ENCODE data around the gene TBC1D19.
"Not testable (repeated sequence)": the region's sequence is repeated elsewhere in the genome, so short reads cannot be mapped to it uniquely, and the experiment has no call there.

Gene TBC1D19

GRCh38 chr4:26663888-26664287 is 80.0 kb downstream of the TBC1D19 start:
- TF ChIP-seq CTCF (IDR thresholded peaks at IDR 0.05; ENCODE audit: control insufficient read depth, extremely low read depth, insufficient read depth), result no peak
- peak; percentile 27 for DNase-seq (ENCODE audit: low read depth)
- no peak overlapping the region for H3K4me3 ChIP-seq (ENCODE audit: low read depth, low read length)

GRCh38 chr4:26670903-26671537 is 87.1 kb downstream of the TBC1D19 start:
- TF ChIP-seq CTCF (IDR thresholded peaks at IDR 0.05; ENCODE audit: control insufficient read depth, extremely low read depth, insufficient read depth), result no peak
- no peak for DNase-seq (ENCODE audit: low read depth)
- no peak overlapping the region for H3K4me3 ChIP-seq (ENCODE audit: low read depth, low read length)

GRCh38 chr4:26679040-26679695 is 95.3 kb downstream of the TBC1D19 start:
- not testable (repeated sequence) for H3K4me3 ChIP-seq (ENCODE audit: low read depth, low read length); DNase-seq (ENCODE audit: low read depth)

GRCh38 chr4:26682436-26682835 is 98.6 kb downstream of the TBC1D19 start:
- no peak overlapping the region for H3K4me3 ChIP-seq (ENCODE audit: low read depth, low read length)
- TF ChIP-seq CTCF (IDR thresholded peaks at IDR 0.05; ENCODE audit: control insufficient read depth, extremely low read depth, insufficient read depth), result no peak
- no peak for DNase-seq (ENCODE audit: low read depth)

- no peak for TF ChIP-seq CTCF (IDR thresholded peaks at IDR 0.05; ENCODE audit: control insufficient read depth, extremely low read depth, insufficient read depth)
- no peak for DNase-seq (ENCODE audit: low read depth)
- no peak overlapping the region for H3K4me3 ChIP-seq (ENCODE audit: low read depth, low read length)
Observed at GRCh38 chr4:26685250-26685649, 101.4 kb downstream of the TBC1D19 start.

GRCh38 chr4:26687728-26688127 is 103.8 kb downstream of the TBC1D19 start:
- TF ChIP-seq CTCF (IDR thresholded peaks at IDR 0.05; ENCODE audit: control insufficient read depth, extremely low read depth, insufficient read depth), result no peak
- DNase-seq (ENCODE audit: low read depth), result no peak
- H3K4me3 ChIP-seq (ENCODE audit: low read depth, low read length), result no peak overlapping the region

GRCh38 chr4:26690506-26690905 is 106.6 kb downstream of the TBC1D19 start:
- no peak for DNase-seq (ENCODE audit: low read depth)
- H3K4me3 ChIP-seq (ENCODE audit: low read depth, low read length), result no peak overlapping the region
- TF ChIP-seq CTCF (IDR thresholded peaks at IDR 0.05; ENCODE audit: control insufficient read depth, extremely low read depth, insufficient read depth), result no peak

Measured in LNCaP clone FGC (cell line).